Type B pancreatic cell (in vitro differentiated cells): ENCODE data around the gene SPATA31D4. TPM values are rescaled to one million over a fixed set of nuclear protein-coding genes. Genes with fewer than 3 reads are reported as not detected.

Experiments used
- total RNA-seq: library from RNA; stranded (reverse); gene quantifications from 2 replicates; pipeline ENCODE4 v1.2.1, GENCODE V29; 2021; ENCODE audit warnings: low replicate concordance

SPATA31D4 gene
- total RNA-seq, 1 donor from 2014 or later, result not detected

Other genes with a start within 250 kb of the SPATA31D4 start
- gene TLE1, start 238.9 kb upstream of the SPATA31D4 start, total RNA-seq, result 40.2 and 99.6 TPM in 2 replicates
- gene SPATA31D3, start 15.1 kb downstream of the SPATA31D4 start, total RNA-seq, result not detected in 2 replicates
- not detected in 2 replicates for gene SPATA31D1, start 60.3 kb downstream of the SPATA31D4 start, total RNA-seq